HEK293 (cell line): ENCODE measurements around the gene NSD1.

ENCODE experiments used
- CTCF ChIA-PET: fragments of 350-600 bp; formaldehyde crosslinking; extraction: SDS; loops from one replicate; lab custom pipeline; 2021; ENCODE audit warnings: antibody characterized with exemption; lab: Yijun Ruan, JAX
- POLR2A ChIA-PET: fragments of 300-600 bp; formaldehyde crosslinking; extraction: SDS; loops from one replicate; lab custom pipeline; 2020; ENCODE audit warnings: antibody characterized with exemption, inconsistent platforms; lab: Yijun Ruan, JAX
- H3K27ac ChIP-seq: fragments of 200-500 bp; sonication (Bioruptor generic); 2 replicates; pipeline ENCODE4 v1.5.1; 2014; ENCODE audit warnings: low read depth, low read length, control low read depth, inconsistent platforms; ENCODE audit errors: extremely low read depth
- H3K36me3 ChIP-seq, 2 experiments: fragments of 200-500 bp in 1 of 2; sonication (Bioruptor generic) in 1 of 2; 1 replicate in 1 of 2; 2 replicates in 1 of 2; pipeline ENCODE4 v1.5.1; 2014 to 2017; ENCODE audit warnings: inconsistent platforms in 2 of 2, low read length in 2 of 2; ENCODE audit not compliant: control insufficient read depth in 2 of 2, insufficient read depth in 1 of 2
- H3K4me1 ChIP-seq: fragments of 200-500 bp; sonication (Bioruptor generic); 2 replicates; pipeline ENCODE4 v1.5.1; 2014; ENCODE audit warnings: mild to moderate bottlenecking, low read length, inconsistent platforms; ENCODE audit not compliant: control insufficient read depth, insufficient read depth
- H3K4me3 ChIP-seq: 2 replicates; pipeline ENCODE4 v1.5.1; 2011; ENCODE audit warnings: low read depth, mild to moderate bottlenecking, control low read depth, low read length, moderate library complexity
- H3K9me3 ChIP-seq: fragments of 200-500 bp; sonication (Bioruptor generic); 2 replicates; pipeline ENCODE4 v1.5.1; 2014; ENCODE audit warnings: low read depth, low read length, inconsistent platforms; ENCODE audit not compliant: control insufficient read depth, insufficient read depth
- FEZF1 ChIP-seq: fragments of 450-650 bp; formaldehyde crosslinking; IDR thresholded peaks from 2 replicates; pipeline ENCODE4 v1.5.1; 2016; ENCODE audit warnings: missing biosample characterization, missing genetic modification characterization
- PATZ1 ChIP-seq: fragments of 450-650 bp; formaldehyde crosslinking; IDR thresholded peaks from 2 replicates; pipeline ENCODE4 v1.5.1; 2016; ENCODE audit warnings: missing biosample characterization, missing genetic modification characterization
- PRDM10 ChIP-seq: fragments of 450-650 bp; formaldehyde crosslinking; IDR thresholded peaks from 2 replicates; pipeline ENCODE4 v1.5.1; 2016; ENCODE audit warnings: missing biosample characterization, missing genetic modification characterization
- YY1 ChIP-seq: fragments of 450-650 bp; formaldehyde crosslinking; IDR thresholded peaks from 2 replicates; pipeline ENCODE4 v1.5.1; 2018; ENCODE audit warnings: missing biosample characterization, missing genetic modification characterization
- YY2 ChIP-seq: fragments of 450-650 bp; formaldehyde crosslinking; IDR thresholded peaks from 2 replicates; pipeline ENCODE4 v1.5.1; 2016; ENCODE audit warnings: missing biosample characterization, missing genetic modification characterization
- ZBTB11 ChIP-seq: fragments of 450-650 bp; formaldehyde crosslinking; conservative IDR thresholded peaks from 2 replicates; pipeline ENCODE4 v1.5.1; 2016; ENCODE audit warnings: low read depth, missing biosample characterization, missing genetic modification characterization
- ZBTB17 ChIP-seq: fragments of 450-650 bp; formaldehyde crosslinking; IDR thresholded peaks from 2 replicates; pipeline ENCODE4 v1.5.1; 2016; ENCODE audit warnings: missing biosample characterization, missing genetic modification characterization
- ZBTB8A ChIP-seq: fragments of 450-650 bp; formaldehyde crosslinking; IDR thresholded peaks from 2 replicates; pipeline ENCODE4 v1.5.1; 2016; ENCODE audit warnings: missing biosample characterization, missing genetic modification characterization
- ZNF19 ChIP-seq: fragments of 450-650 bp; formaldehyde crosslinking; IDR thresholded peaks from 2 replicates; pipeline ENCODE4; 2016; ENCODE audit warnings: missing biosample characterization, missing genetic modification characterization, low read depth
- ZNF2 ChIP-seq: fragments of 450-650 bp; formaldehyde crosslinking; IDR thresholded peaks from 2 replicates; pipeline ENCODE4 v1.5.1; 2016; ENCODE audit warnings: missing biosample characterization, missing genetic modification characterization
- ZNF266 ChIP-seq: fragments of 450-650 bp; formaldehyde crosslinking; IDR thresholded peaks from 2 replicates; pipeline ENCODE4 v1.5.1; 2016; ENCODE audit warnings: missing biosample characterization, missing genetic modification characterization, low read depth
- ZNF645 ChIP-seq: fragments of 450-650 bp; formaldehyde crosslinking; IDR thresholded peaks from 2 replicates; pipeline ENCODE4; 2016; ENCODE audit warnings: missing biosample characterization, missing genetic modification characterization
- ZXDB ChIP-seq: fragments of 450-650 bp; formaldehyde crosslinking; IDR thresholded peaks from 2 replicates; pipeline ENCODE4 v1.5.1; 2016; ENCODE audit warnings: missing biosample characterization, missing genetic modification characterization

The NSD1 gene

GRCh38 chr5:177133853-177134696 lies 502 bp downstream of the NSD1 start (continued):
- TF ChIP-seq ZXDB (tag by site-specific recombination): 0 out of 2 replicates have a peak, but pooled peaks have one; percentile 15

GRCh38 chr5:177134697-177135225 lies 1.2 kb downstream of the NSD1 start:
- TF ChIP-seq ZBTB11 (0 out of 2 replicates have a peak, but pooled peaks have one; percentile 5), ZNF2 (tag by site-specific recombination) (no peak), YY1 (peak; percentile 72; the same call in 1 of the 2 replicates), ZNF266 (tag by site-specific recombination) (no peak), PRDM10 (tag by site-specific recombination) (peak; percentile 70), ZNF645 (no peak), FEZF1 (tag by site-specific recombination) (0 out of 2 replicates have a peak, but pooled peaks have one; percentile 14), YY2 (tag by site-specific recombination) (peak; percentile 58), ZBTB8A (tag by site-specific recombination) (0 out of 2 replicates have a peak, but pooled peaks have one; percentile 5), ZNF19 (tag by site-specific recombination) (no peak), PATZ1 (peak; percentile 72), ZBTB17 (tag by site-specific recombination) (peak; percentile 83)
- Histone ChIP-seq H3K27ac (peak overlapping the region; percentile 98), H3K9me3 (no peaks in the 10 kb centered on the region), H3K4me1 (peaks cover 19% of the 10 kb centered on the region), H3K4me3 (peak overlapping the region; percentile 85), H3K36me3 (peaks cover 41 to 44% of the 10 kb centered on the region in 2 experiments)
- ChIA-PET POLR2A (interaction anchor here (0.9 to 1.7 kb wide), 3 partner anchors 21 to 89 kb away, joined by 3 to 4 read pairs (median 3); no protein-coding TSS in a partner anchor), CTCF (interaction anchor here (0.6 to 1.0 kb wide), 2 partner anchors 136 to 175 kb away, joined by 3 to 4 read pairs; no protein-coding TSS in a partner anchor)
